ENCODE results near the gene KCNQ1.

KCNQ1 gene

DNA sequence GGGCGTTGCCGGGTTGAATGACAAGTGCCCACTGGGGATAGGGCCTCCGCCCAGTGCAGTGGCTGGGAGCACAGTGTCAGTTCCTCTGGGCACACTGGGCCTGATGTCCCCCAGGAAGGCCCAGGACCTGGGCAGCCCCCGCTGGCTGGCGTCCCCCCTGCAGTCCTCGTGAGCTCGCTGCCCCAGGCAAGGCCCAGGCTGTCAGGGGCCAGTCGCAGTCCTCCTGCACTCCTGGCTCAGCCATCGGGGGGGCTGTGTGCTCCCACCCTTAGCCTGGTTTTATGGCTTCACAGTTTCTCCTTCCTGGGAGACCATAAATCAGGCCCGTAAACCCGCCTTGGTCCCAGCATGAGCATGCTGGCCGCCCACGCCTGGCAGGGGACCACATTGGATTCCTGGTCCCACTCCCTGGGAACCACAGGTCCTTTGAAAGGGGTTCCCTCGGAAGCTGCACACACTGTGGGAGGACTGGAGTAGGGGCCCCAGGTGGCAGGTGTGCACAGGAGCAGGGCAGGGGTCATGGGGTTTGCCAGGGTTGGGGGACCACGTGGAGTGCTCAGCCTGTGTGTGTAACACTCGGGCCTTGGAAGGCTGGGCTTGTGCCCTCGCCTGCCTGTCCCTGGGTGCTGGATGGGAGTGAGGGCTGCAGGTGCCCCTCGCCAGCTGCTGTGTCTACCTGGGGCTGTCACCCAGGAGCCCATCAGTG lies 141.4 kb downstream of the KCNQ1 start:
- Histone ChIP-seq H3K27ac (ENCODE audit: low read depth, low read length, poor library complexity, severe bottlenecking) (no peak overlapping the region), H3K9ac (ENCODE audit: low read length) (no peak overlapping the region), H3K4me2 (ENCODE audit: low read length) (no peak overlapping the region), H3K27me3 (ENCODE audit: insufficient read depth, low read length) (0 out of 2 replicates have a peak, but pooled peaks cover 3% of the 10 kb centered on the region), H3K79me2 (ENCODE audit: insufficient read depth, low read length) (no peaks in the 10 kb centered on the region), H3F3A (ENCODE audit: insufficient read depth, low read length) (no peaks in the 10 kb centered on the region), H3K4me3 (ENCODE audit: low read depth, low read length, poor library complexity, severe bottlenecking) (no peak overlapping the region), H3K36me3 (ENCODE audit: insufficient read depth, low read length) (no peaks in the 10 kb centered on the region), H3K9me3 (ENCODE audit: low read length) (no peaks in the 10 kb centered on the region), H2AFZ (ENCODE audit: low read length) (no peak overlapping the region), H4K20me1 (ENCODE audit: insufficient read depth, low read length) (no peaks in the 10 kb centered on the region), H3K9me2 (ENCODE audit: low read depth, low read length) (no peaks in the 10 kb centered on the region), H3K4me1 (ENCODE audit: insufficient read depth, low read length, severe bottlenecking) (no peaks in the 10 kb centered on the region)
- TF ChIP-seq, protein P1, sequence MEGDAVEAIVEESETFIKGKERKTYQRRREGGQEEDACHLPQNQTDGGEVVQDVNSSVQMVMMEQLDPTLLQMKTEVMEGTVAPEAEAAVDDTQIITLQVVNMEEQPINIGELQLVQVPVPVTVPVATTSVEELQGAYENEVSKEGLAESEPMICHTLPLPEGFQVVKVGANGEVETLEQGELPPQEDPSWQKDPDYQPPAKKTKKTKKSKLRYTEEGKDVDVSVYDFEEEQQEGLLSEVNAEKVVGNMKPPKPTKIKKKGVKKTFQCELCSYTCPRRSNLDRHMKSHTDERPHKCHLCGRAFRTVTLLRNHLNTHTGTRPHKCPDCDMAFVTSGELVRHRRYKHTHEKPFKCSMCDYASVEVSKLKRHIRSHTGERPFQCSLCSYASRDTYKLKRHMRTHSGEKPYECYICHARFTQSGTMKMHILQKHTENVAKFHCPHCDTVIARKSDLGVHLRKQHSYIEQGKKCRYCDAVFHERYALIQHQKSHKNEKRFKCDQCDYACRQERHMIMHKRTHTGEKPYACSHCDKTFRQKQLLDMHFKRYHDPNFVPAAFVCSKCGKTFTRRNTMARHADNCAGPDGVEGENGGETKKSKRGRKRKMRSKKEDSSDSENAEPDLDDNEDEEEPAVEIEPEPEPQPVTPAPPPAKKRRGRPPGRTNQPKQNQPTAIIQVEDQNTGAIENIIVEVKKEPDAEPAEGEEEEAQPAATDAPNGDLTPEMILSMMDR (IDR thresholded peaks at IDR 0.05; ENCODE audit: low read length): no peak
- no peak for TF ChIP-seq EZH2 (IDR thresholded peaks at IDR 0.05; ENCODE audit: borderline replicate concordance, low read length)

DNA sequence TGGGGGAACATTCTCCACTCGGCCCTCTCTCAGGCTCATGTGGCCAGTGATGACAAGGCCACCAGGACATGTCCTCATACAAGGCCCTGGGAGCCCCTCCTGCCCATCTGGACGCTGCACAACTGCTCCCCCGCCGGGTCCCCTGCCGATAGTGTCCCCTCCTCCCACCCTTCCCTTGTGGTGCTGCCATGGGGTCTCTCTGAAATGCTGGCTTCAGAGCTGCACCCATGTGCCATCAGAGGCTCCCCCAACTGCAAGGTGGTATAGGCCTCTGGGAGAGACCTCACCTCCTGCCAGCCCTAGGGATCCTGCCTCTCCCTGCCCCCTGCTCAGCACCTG lies 142.0 kb downstream of the KCNQ1 start:
- H4K20me1 ChIP-seq (ENCODE audit: insufficient read depth, low read length): no peaks in the 10 kb centered on the region
- H3K36me3 ChIP-seq (ENCODE audit: insufficient read depth, low read length): no peaks in the 10 kb centered on the region
- H3K4me1 ChIP-seq (ENCODE audit: insufficient read depth, low read length, severe bottlenecking): no peaks in the 10 kb centered on the region
- no peak overlapping the region for H3K4me2 ChIP-seq (ENCODE audit: low read length)
- no peak overlapping the region for H3K4me3 ChIP-seq (ENCODE audit: low read depth, low read length, poor library complexity, severe bottlenecking)
- H2AFZ ChIP-seq (ENCODE audit: low read length): no peak overlapping the region
- H3K9ac ChIP-seq (ENCODE audit: low read length): no peak overlapping the region
- no peak overlapping the region for H3K27ac ChIP-seq (ENCODE audit: low read depth, low read length, poor library complexity, severe bottlenecking)
- H3K79me2 ChIP-seq (ENCODE audit: insufficient read depth, low read length): no peaks in the 10 kb centered on the region
- no peak for TF ChIP-seq EZH2 (IDR thresholded peaks at IDR 0.05; ENCODE audit: borderline replicate concordance, low read length)
- TF ChIP-seq, protein P1 (IDR thresholded peaks at IDR 0.05; ENCODE audit: low read length): no peak
- H3F3A ChIP-seq (ENCODE audit: insufficient read depth, low read length): no peaks in the 10 kb centered on the region
- no peaks in the 10 kb centered on the region for H3K9me3 ChIP-seq (ENCODE audit: low read length)
- H3K9me2 ChIP-seq (ENCODE audit: low read depth, low read length): no peaks in the 10 kb centered on the region
- H3K27me3 ChIP-seq (ENCODE audit: insufficient read depth, low read length): 0 out of 2 replicates have a peak, but pooled peaks cover 3% of the 10 kb centered on the region

DNA sequence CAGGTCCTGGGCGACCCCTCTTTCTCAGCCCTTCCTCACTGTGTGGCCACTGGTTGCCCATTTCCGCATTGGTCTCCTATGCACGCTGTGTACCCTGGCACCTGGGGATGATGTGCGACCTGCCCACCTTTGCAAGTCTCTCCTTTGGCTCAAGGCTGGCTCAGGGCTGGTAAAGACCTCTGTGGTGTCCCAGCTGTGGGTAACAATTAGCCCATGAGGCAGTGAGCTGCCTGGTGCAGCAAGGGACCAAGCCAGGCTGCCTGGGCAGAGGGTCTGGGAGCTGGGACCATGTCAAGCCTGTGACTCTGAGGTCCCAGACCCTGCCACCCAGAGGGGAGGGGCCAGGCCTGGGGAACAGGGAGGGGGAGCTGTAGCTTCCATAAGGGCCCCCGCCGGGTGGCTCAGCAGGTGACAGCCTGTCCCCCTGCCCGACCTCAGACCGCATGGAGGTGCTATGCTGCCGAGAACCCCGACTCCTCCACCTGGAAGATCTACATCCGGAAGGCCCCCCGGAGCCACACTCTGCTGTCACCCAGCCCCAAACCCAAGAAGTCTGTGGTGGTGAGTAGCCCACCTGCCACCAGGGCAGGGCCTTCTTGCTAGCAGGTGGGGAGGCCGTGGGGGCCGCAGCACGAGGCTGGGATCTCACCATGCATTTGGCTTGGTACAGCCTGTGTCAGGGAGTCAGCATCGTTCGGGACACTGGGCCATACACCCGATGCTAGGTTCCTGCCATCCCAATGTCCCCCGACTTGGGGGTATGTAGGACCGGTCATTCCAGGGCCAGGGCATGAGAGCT lies 142.5 kb downstream of the KCNQ1 start:
- no peak for TF ChIP-seq EZH2 (IDR thresholded peaks at IDR 0.05; ENCODE audit: borderline replicate concordance, low read length)
- TF ChIP-seq, protein P1 (IDR thresholded peaks at IDR 0.05; ENCODE audit: low read length): no peak
- no peaks in the 10 kb centered on the region for H3K36me3 ChIP-seq (ENCODE audit: insufficient read depth, low read length)
- H3K4me3 ChIP-seq (ENCODE audit: low read depth, low read length, poor library complexity, severe bottlenecking): no peak overlapping the region
- H4K20me1 ChIP-seq (ENCODE audit: insufficient read depth, low read length): no peaks in the 10 kb centered on the region
- no peaks in the 10 kb centered on the region for H3K4me1 ChIP-seq (ENCODE audit: insufficient read depth, low read length, severe bottlenecking)
- H3K27me3 ChIP-seq (ENCODE audit: insufficient read depth, low read length): 0 out of 2 replicates have a peak, but pooled peaks cover 3% of the 10 kb centered on the region
- no peak overlapping the region for H2AFZ ChIP-seq (ENCODE audit: low read length)
- H3F3A ChIP-seq (ENCODE audit: insufficient read depth, low read length): no peaks in the 10 kb centered on the region
- H3K9me2 ChIP-seq (ENCODE audit: low read depth, low read length): no peaks in the 10 kb centered on the region
- no peak overlapping the region for H3K9ac ChIP-seq (ENCODE audit: low read length)
- H3K9me3 ChIP-seq (ENCODE audit: low read length): no peaks in the 10 kb centered on the region
- H3K4me2 ChIP-seq (ENCODE audit: low read length): no peak overlapping the region
- H3K79me2 ChIP-seq (ENCODE audit: insufficient read depth, low read length): no peaks in the 10 kb centered on the region
- H3K27ac ChIP-seq (ENCODE audit: low read depth, low read length, poor library complexity, severe bottlenecking): no peak overlapping the region
